Hepatocyte (in vitro differentiated cells): ENCODE data around the gene PRR19. TPM values are rescaled to one million over a fixed set of nuclear protein-coding genes. Genes with fewer than 3 reads are reported as not detected.

Experiments
- DNase-seq: peaks from one replicate; pipeline ENCODE4 v3.0.0-alpha.2; 2016; ENCODE audit warnings: low spot score
- H2AFZ ChIP-seq: fragments of 200-600 bp; sonication (generic); 2 replicates; pipeline ENCODE4 v1.6.0; 2016; ENCODE audit warnings: antibody characterized with exemption, mild to moderate bottlenecking
- H3K27ac ChIP-seq: fragments of 200-600 bp; sonication (generic); 2 replicates; pipeline ENCODE4 v1.5.1; 2016; ENCODE audit warnings: mild to moderate bottlenecking
- H3K27me3 ChIP-seq: fragments of 200-600 bp; sonication (generic); 2 replicates; pipeline ENCODE4 v1.6.1; 2016
- H3K36me3 ChIP-seq: fragments of 200-600 bp; sonication (generic); replicated peaks from 2 replicates; pipeline ENCODE4 v1.5.1; 2016; ENCODE audit warnings: low read depth; ENCODE audit not compliant: insufficient read depth
- H3K4me1 ChIP-seq: fragments of 200-600 bp; sonication (generic); 2 replicates; pipeline ENCODE4 v1.5.1; 2016; ENCODE audit warnings: mild to moderate bottlenecking, moderate library complexity; ENCODE audit not compliant: insufficient read depth
- H3K4me2 ChIP-seq: fragments of 200-600 bp; sonication (generic); 2 replicates; pipeline ENCODE4 v1.6.0; 2016
- H3K4me3 ChIP-seq: fragments of 200-600 bp; sonication (generic); 2 replicates; pipeline ENCODE4 v1.5.1; 2016; ENCODE audit warnings: mild to moderate bottlenecking
- H3K79me2 ChIP-seq: fragments of 200-600 bp; sonication (generic); 2 replicates; pipeline ENCODE4 v1.6.0; 2017; ENCODE audit warnings: mild to moderate bottlenecking
- H3K9me2 ChIP-seq: fragments of 200-600 bp; sonication (generic); replicated peaks from 2 replicates; pipeline ENCODE4 v1.6.0; 2017; ENCODE audit warnings: mild to moderate bottlenecking; ENCODE audit not compliant: insufficient read depth
- H3K9me3 ChIP-seq: fragments of 200-600 bp; sonication (generic); 2 replicates; pipeline ENCODE4 v1.5.1; 2016; ENCODE audit warnings: low read depth, mild to moderate bottlenecking
- H4K20me1 ChIP-seq: fragments of 200-600 bp; sonication (generic); 2 replicates; pipeline ENCODE4 v1.6.0; 2016; ENCODE audit warnings: mild to moderate bottlenecking; ENCODE audit not compliant: insufficient read depth, poor library complexity, severe bottlenecking
- EZH2 ChIP-seq: fragments of 200-600 bp; sonication (generic); IDR thresholded peaks from 2 replicates; pipeline ENCODE4 v1.6.1; 2016; ENCODE audit warnings: antibody characterized with exemption, mild to moderate bottlenecking, borderline replicate concordance
- EZH2phosphoT487 ChIP-seq: fragments of 200-600 bp; sonication (generic); IDR thresholded peaks from one replicate; pipeline ENCODE4 v1.6.1; 2018; ENCODE audit warnings: antibody characterized with exemption, mild to moderate bottlenecking, low read depth, moderate library complexity; ENCODE audit not compliant: unreplicated experiment, severe bottlenecking
- WGBS: methylation state at CpG from one replicate; pipeline ENCODE4 v1.1.6; 2016; ENCODE audit warnings: low lambda C conversion rate; ENCODE audit errors: missing lambda C conversion rate; 5-methylcytosine and 5-hydroxymethylcytosine counted together
- polyA plus RNA-seq: library from polyadenylated mRNA; unstranded; fragments of >200 nt; fragmentation: Nextera tagmentation; extraction: Ambion mirVana; gene quantifications from 2 replicates; pipeline ENCODE4 v1.2.1, GENCODE V29; 2016
- total RNA-seq: library from RNA; depleted of rRNA; stranded (reverse); fragments of >200 nt; gene quantifications from 2 replicates; pipeline ENCODE4 v1.2.3, GENCODE V29; 2014
- TF ChIP-seq, protein P1 (sequence below): fragments of 200-600 bp; sonication (generic); IDR thresholded peaks from 2 replicates; pipeline ENCODE4 v1.5.1; 2016; ENCODE audit warnings: antibody characterized with exemption, mild to moderate bottlenecking; ENCODE audit not compliant: poor library complexity

The PRR19 gene
- total and polyA plus RNA-seq, 2 experiments from 2014 or later, result 2.2 to 3.0 TPM

DNA sequence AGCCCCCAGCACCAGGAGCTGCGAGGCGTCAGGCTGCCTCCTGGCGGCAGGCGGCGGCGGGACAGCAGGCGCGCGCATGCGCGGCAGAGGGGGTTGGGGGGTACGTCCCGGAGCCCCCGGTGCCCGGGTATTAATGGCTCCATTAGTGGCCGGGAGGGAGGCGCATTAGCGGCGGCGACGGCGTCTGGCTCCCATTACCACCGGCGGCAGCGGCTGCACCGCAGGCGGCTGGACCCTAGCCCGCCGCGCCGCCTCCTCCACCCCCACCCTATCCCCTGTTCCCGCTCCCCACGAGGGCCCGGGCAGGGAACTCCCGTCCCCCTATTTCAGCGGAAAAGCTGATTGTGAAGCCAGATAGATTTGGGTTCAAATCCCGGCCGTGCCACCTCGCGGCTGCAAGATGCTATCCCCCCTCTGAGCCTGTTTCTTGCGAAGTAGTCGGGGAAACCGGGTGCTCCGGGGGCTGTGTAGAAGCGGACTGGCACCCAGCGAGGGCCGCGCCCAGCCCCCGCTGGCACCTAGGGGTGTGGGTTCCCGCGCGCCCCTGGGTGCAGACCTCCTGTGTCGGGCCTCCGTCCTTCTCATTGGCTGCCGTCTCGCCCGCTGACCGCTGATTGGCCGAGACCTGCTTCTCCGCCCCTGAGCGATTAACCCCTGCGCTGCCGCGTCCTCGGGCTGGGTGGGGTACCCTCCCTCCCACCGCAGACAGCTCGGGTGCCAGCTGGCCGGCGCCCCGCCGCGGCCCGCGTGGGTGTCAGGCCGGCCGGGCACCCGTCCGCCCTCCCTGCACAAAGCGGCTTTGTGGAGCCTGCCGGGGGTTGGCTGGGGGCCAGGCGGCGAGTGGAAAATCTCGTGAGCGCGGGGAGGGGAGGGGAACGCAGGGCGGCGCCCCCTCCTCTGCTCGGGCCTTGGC lies 21.8 kb upstream of the PRR19 start:
- Histone ChIP-seq H3K79me2 (peaks cover 60% of the 10 kb centered on the region), H3K27ac (peak overlapping the region; percentile 99), H3K4me2 (peak overlapping the region; percentile 94), H3K9me2 (no peaks in the 10 kb centered on the region), H3K27me3 (no peaks in the 10 kb centered on the region), H4K20me1 (peaks cover 9% of the 10 kb centered on the region), H3K4me1 (peaks cover 56% of the 10 kb centered on the region), H3K36me3 (no peaks in the 10 kb centered on the region), H2AFZ (peak overlapping the region; percentile 58), H3K4me3 (peak overlapping the region; percentile 99), H3K9me3 (no peaks in the 10 kb centered on the region)
- WGBS, result 1% methylated on average over 54 of the region's 89 CpGs
- TF ChIP-seq, protein P1, sequence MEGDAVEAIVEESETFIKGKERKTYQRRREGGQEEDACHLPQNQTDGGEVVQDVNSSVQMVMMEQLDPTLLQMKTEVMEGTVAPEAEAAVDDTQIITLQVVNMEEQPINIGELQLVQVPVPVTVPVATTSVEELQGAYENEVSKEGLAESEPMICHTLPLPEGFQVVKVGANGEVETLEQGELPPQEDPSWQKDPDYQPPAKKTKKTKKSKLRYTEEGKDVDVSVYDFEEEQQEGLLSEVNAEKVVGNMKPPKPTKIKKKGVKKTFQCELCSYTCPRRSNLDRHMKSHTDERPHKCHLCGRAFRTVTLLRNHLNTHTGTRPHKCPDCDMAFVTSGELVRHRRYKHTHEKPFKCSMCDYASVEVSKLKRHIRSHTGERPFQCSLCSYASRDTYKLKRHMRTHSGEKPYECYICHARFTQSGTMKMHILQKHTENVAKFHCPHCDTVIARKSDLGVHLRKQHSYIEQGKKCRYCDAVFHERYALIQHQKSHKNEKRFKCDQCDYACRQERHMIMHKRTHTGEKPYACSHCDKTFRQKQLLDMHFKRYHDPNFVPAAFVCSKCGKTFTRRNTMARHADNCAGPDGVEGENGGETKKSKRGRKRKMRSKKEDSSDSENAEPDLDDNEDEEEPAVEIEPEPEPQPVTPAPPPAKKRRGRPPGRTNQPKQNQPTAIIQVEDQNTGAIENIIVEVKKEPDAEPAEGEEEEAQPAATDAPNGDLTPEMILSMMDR, result peak; percentile 97
- TF ChIP-seq EZH2phosphoT487, result no peak
- DNase-seq, result peak; percentile 93

DNA sequence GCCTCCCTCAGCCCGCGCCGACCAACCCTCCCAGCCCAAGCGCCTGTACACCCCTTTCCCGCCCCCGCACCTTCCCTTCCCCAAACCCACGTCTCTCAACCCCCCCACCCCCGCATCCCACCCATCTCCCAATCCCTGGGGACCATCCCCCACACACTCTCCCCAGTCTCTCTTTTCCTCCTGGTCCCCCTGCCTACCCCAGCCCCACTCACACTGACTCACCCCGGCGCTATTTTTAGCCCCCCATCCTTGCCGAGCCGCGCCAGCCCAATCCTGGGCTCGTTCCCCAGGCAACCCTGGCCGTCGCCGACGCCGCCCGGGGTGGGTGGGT lies 21.2 kb upstream of the PRR19 start:
- H3K9me2 ChIP-seq, result no peaks in the 10 kb centered on the region
- H3K4me2 ChIP-seq, result peak overlapping the region; percentile 94
- no peak for TF ChIP-seq EZH2phosphoT487
- TF ChIP-seq, protein P1, result no peak
- TF ChIP-seq EZH2, result no peak
- H2AFZ ChIP-seq, result no peak overlapping the region
- no peaks in the 10 kb centered on the region for H3K9me3 ChIP-seq
- H3K4me1 ChIP-seq, result peaks cover 62% of the 10 kb centered on the region
- no peaks in the 10 kb centered on the region for H3K36me3 ChIP-seq
- peaks cover 13% of the 10 kb centered on the region for H4K20me1 ChIP-seq
- H3K27me3 ChIP-seq, result no peaks in the 10 kb centered on the region
- peak overlapping the region; percentile 99 for H3K27ac ChIP-seq
- DNase-seq, result no peak
- H3K4me3 ChIP-seq, result peak overlapping the region; percentile 99
- peaks cover 60% of the 10 kb centered on the region for H3K79me2 ChIP-seq
- 0% methylated on average over 3 of the region's 20 CpGs for WGBS

DNA sequence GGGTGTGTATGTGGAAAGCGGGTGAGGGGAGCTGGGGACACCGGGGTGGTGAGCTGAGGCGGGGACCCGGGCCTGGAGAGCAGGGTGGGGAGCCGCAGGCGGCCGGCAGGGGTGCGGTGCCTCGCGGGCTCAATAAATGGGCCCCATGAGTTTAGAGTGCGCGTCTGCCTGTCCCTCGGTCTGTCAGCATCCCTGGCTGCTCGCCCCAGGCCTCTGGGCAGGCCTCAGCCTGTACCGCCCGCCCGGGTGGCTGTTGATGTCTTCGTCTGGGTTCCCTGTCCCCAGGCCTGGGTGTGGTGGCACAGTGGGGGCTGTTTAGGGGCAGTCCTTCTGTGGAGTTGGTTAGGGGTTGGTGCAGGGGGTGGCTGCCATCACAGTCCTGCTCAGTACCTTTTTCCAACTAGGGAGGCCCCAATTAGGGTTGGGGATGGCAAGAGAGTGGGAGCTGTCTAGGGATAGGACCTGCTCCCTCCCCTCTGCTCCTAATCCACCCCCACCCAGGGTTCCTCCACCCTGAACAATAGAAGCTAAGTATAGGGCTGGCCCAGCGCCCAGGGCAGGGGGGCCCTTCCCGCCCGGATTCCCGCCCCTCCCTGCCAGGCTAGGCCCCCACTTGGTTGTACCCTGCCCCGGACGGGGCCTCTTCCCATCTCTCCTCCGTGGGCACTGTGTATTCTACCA lies 20.6 kb upstream of the PRR19 start:
- TF ChIP-seq EZH2, result no peak
- no peak for TF ChIP-seq EZH2phosphoT487
- TF ChIP-seq, protein P1, result no peak
- Histone ChIP-seq H3K27ac (peak overlapping the region; percentile 99), H4K20me1 (peaks cover 18% of the 10 kb centered on the region), H3K9me3 (no peaks in the 10 kb centered on the region), H3K9me2 (no peaks in the 10 kb centered on the region), H3K36me3 (no peaks in the 10 kb centered on the region), H3K4me3 (peak overlapping the region; percentile 41), H3K4me1 (peaks cover 67% of the 10 kb centered on the region), H3K79me2 (peaks cover 60% of the 10 kb centered on the region), H2AFZ (no peak overlapping the region), H3K27me3 (no peaks in the 10 kb centered on the region), H3K4me2 (peak overlapping the region; percentile 94)
- DNase-seq, result peak; percentile 81
- WGBS, result 13% methylated on average over 9 of the region's 25 CpGs
